ENCODE measurements around the gene SND1.
"Not testable (repeated sequence)": the region's sequence is repeated elsewhere in the genome, so short reads cannot be mapped to it uniquely, and the experiment has no call there.

The SND1 gene

DNA sequence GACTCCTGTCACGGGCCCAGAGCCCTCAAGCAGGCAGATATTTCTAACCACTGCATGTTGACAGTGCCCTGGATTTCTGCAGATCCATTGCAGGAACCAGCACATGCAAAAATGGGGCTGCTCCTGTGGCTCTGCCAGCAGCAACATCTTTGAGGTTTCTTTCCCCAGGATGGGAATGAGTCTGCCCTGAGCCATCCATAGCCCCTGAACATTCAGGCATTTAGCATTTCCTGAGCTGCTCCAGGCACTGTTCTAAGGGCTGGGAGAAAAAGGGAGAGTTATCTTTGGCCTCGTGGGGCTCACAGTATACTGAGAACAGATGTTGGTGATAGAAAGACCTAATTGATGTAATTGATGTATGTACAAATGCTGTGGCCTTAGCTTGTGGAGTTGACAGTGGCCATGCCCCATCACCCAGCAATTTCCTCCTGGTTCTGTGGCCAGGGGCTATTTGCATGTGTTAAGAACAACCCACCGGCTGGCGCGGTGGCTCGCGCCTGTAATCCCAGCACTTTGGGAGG is 445.3 kb downstream of the SND1 start:
- no peak for DNase-seq (ENCODE audit: low read depth, low spot score)

DNA sequence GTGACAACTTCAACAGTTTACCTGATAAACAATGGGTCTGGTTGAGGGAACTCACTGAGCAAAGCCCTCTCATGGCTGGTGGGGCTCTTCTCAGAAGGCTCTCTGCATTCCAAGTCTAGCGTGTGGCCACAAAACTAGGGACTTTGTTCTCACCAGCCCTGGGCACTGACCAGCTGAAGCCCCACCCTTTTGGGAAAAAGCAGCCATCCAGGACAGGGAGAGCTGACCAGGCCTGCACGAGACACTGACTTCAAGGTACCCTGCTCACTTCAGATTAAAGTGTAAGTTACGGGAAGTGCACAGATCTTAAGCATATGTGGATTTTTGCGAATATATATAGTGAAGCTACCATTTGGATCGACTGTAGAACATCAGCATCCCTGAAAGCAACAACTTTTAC is 446.6 kb downstream of the SND1 start:
- DNase-seq (ENCODE audit: low read depth, low spot score), result no peak

DNA sequence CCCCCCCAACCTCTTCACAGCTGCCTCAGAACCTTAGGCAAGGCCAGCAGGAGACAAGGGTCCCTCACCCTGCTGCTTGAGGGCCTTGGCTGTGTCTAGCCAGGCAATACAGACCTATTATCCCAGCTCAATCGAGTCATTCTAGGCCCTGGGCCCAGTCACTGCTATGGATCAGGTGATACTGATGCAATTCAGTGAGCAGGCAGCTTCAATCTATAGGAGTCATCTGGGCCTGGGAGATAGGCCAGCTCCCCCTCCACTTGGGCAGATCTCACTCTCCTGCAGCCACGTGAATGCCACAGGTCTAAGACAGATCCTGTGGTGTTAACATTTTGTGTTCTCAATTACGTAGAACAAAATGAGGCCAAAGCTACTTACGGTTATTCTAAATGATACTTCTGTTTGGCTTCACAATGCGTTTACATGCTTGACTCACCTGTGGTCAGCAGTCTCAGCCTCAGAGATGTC is 447.2 kb downstream of the SND1 start:
- no peak for DNase-seq (ENCODE audit: low read depth, low spot score)

- DNase-seq (ENCODE audit: low read depth, low spot score), result no peak
Measured at GRCh38 chr7:128100225-128100948, 448.4 kb downstream of the SND1 start.

DNA sequence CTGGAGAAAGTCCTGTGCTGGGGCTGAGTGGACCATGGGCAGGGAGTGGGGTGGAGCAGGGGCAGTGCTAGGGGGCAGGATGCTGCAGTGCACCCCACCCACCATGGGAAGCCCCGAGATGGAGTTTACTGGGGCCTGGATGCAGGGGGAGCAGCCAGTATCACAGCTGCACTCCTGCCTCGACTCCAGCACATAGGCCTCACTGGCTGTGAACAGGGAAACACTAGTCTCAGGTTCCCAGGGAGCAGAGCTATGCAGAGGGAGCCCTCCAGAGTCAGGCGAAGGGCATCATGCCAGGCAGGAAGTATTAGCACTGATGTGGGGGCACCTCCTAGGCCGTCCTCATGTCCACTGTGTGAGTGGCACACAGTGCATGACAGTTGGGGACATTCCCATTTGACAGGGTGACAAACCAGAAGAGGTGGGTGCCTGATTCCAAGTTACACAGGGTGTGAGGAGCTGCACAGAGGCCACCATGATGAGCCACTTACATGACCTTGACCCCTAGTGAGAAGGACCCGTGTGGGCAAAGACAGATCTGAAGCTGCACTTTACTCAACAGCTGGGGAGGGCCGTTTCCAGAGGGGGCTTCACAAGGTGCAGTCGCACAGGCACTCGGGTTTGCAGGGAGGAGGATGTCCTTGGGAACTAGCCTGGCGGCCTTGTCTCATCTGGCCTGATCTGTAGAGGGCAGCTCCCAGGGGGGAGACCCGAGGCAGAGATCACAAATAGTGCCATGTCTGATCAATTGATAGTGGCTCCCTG is 449.1 kb downstream of the SND1 start:
- DNase-seq (ENCODE audit: low read depth, low spot score), result no peak

DNA sequence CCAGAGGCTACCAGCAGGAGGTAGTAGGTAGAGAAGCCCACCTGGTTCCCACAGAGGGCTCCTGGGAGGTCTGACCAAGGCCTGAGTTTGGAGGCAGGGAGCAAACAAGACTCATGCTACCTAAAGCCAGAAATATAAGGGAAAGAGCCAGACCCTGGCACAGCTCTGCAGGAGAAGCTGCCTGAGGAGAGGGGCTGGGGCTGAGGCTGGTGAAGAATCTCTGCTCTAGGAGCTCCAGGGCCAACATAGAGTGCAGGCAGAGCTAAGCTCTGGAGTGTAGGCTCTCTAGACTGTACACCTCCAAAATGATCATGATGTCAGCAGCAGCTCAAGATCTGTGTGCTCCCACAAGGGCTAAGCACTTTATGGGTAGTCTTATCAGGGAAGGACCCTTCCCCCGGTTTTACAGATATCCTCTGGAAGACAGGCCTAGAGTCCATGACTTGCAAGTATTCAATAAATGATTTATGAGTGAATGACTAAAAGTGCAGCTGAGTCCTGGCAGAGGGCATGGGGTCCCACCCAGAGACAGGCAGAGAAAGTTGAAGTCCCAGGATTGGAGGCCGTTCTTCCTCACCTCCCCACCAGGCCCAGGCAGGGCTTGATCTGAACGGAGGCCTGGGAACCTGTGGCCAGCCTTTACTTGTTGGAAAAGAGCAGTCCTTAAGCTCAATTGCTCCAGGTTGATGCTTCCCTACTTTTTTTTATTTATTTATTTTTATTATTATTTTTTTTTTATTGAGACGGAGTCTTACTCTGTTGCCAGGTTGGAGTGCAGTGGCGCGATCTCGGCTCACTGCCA is 450.7 kb downstream of the SND1 start:
- no peak for DNase-seq (ENCODE audit: low read depth, low spot score)

DNA sequence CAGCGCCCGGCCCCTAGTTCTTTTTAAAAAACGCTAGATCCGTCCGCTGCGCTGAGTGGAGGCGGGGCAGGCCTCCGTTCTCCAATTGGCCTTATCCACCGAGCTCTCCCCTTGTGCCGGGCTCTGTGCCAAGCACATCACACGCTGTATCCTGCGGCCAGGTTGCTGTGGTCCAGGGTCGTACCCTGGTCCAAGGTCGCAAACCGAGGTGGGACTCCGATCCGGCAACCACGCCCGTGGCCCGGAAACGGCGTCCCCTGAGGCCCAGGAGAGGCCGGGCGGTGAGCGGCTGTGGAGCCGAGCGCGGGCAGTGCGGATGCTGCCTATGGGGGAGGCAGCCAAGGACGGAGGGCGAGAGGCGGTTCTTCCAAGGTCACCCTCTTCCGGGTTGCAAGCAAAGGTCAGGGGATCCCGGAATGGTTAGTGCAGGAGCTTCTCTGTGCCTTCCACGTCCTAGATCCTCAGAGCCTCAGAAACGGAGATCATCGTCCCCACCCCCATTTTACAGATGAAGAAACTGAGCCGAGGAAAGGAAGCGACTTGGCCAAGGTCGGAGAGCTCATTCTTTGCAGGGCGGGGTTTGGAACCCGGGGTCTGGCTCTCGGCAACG is 451.6 kb downstream of the SND1 start:
- no peak for DNase-seq (ENCODE audit: low read depth, low spot score)

- DNase-seq (ENCODE audit: low read depth, low spot score), result no peak
Measured at GRCh38 chr7:128104108-128104742, 452.2 kb downstream of the SND1 start.

DNA sequence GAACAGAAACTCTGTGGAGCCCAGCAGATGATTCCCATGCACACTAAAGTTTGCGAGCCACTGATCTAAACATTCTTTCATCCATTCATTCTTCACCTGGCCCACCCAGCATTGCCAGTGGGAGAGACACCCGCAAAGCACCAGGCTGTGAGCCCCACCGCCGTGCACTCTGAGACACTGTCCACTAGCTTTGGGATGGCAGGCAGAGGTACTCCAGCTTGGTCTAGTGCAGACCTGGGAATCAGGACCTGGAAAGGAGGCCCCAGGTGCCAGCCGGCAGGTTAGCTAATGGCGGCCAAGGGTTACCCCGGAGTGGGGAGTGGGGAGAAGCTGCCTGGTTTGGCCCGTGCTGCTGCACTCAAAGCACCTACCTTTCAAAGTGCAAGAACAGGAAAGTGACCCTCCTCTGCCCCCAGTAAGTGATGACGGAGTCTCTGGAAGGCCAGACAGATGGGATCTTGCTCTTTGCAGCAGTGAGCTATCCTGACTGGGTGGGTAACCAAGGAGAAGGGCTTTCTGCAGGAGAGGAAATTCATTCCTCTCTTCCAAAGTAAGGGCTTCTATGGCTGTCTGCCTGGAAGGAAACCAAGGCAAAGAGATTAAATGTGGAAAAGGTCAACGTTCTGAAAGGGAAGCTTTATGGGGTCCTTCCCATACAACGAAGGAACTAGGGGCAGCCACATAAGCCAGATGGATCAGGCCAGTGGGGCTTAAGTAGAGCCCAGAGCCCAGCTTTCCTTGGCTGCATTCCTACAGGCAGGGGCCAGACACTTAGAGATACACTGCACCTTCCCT is 453.4 kb downstream of the SND1 start:
- DNase-seq (ENCODE audit: low read depth, low spot score), result no peak

DNA sequence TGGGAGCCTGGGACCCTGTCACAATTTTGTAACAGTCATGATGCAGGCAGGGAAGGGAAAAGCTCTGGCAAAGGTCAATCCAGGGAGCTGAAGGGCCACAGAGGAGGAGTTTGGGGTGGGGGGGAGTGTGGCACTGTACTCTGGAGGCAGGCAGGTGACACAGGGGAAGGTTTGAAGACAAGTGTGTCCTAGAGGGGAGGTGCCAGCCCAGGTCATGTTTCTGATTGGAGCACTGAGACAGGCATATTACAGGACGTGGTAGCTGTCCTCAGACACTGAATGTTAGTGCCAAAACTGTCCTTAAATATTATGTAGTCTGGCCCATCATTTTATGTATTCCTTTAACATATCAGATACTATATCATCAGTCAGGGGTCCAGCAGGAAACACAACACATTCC is 454.8 kb downstream of the SND1 start:
- no peak for DNase-seq (ENCODE audit: low read depth, low spot score)

DNA sequence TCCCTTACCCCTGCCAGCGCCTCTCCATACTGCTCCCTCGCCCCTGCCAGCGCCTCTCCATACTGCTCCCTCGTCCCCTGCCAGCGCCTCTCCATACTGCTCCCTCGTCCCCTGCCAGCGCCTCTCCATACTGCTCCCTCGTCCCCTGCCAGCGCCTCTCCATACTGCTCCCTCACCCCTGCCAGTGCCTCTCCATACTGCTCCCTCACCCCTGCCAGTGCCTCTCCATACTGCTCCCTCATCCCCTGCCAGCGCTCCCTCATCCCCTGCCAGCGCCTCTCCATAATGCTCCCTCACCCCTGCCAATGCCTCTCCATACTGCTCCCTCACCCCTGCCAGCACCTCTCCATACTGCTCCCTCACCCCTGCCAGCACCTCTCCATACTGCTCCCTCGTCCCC is 455.5 kb downstream of the SND1 start:
- DNase-seq (ENCODE audit: low read depth, low spot score), result not testable (repeated sequence)

- DNase-seq (ENCODE audit: low read depth, low spot score), result no peak
Measured at GRCh38 chr7:128108129-128108528, 456.1 kb downstream of the SND1 start.

DNA sequence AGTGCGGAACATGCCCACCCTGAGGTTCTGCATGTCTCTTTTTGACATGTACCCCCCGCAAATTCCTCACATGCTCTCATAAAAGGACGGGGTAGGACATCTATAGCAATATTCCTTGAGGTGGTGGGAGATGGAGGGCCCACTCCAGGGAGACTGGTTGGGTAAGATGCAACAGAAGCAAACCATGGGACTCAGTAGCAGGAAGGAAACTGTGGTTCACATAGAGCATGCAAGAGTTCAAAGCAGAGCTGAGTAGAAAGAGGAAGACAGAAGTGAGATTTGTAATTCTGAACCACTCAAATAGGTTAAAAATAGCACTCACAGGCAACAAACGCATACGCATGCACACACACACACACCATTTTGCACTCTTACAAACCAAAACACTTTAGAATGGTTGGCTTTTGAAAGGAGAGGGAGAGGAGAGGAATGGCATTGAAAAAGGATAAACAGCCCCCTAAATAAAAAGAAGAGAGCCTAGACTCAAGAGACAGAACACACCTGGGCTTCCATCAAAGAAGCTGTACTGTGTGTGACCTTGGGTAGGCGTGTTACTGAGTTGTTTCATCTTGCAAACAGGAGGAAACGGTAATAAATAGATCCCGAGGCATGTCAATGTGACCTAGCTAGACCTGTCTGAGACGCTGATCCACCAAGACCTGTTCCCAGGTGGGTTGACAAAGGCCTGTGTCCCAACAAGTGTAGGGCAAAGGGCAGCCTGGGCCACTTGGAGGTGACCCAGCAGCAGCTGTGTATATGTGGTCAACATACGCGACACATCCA is 456.8 kb downstream of the SND1 start:
- DNase-seq (ENCODE audit: low read depth, low spot score), result no peak

DNA sequence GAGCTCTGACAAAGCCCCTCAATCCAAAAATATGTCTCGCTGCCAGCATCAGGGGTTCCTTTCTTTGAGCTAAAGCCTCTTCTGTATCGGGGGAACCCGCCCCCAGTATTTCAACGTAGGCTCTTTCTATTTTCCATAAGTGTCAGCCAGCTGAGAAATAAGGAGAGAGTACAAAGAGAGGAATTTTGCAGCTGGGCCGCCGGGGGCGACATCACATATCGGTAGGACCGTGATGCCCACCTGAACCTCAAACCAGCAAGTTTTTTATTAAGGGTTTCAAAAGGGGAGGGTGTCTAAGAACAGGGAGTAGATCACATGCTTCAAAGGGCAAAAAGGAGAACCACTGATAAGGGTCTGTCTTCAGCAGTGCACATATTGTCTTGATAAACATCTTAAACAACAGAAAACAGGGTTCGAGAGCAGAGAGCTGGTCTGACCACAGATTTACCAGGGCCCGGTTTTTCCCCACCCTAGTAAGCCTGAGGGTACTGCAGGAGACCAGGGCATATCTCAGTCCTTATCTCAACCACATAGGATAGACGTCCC is 457.5 kb downstream of the SND1 start:
- not testable (repeated sequence) for DNase-seq (ENCODE audit: low read depth, low spot score)

DNA sequence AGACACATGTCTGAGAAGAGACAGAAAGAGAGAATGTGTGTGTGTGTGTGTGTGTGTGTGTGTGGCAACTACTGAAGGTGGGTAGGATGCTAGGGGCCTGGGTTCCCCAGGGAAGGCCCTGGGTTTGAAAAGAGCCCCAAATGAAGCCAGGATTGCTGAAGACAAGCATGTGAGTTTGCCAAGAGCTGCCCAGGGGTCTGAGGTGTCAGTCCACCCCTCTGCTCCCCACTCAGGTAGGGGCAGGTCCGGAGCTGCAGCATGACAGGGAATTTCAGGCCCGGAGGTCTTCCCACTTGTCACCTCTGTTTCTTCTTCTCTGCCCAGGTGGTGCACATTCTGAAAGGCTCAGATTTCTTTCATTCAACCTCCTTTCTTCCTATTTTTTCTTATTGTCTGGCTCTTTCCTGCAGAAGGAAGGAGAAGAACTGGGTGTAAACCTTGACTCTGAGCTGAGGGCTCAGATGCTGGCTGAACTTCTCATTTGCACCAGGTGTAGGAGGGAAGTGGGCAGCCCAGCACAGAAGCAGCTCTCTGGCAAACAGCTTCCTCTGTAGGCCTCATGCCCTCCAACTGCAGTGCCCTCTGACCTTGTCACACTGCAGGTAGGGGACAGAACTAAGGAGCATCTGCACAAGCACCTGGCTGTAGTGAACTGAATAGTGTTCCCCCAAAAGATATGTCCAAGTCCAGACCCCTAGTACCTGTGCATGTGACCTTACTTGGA is 458.8 kb downstream of the SND1 start:
- DNase-seq (ENCODE audit: low read depth, low spot score), result no peak

- DNase-seq (ENCODE audit: low read depth, low spot score), result no peak
Measured at GRCh38 chr7:128112018-128112780, 460.2 kb downstream of the SND1 start.

DNA sequence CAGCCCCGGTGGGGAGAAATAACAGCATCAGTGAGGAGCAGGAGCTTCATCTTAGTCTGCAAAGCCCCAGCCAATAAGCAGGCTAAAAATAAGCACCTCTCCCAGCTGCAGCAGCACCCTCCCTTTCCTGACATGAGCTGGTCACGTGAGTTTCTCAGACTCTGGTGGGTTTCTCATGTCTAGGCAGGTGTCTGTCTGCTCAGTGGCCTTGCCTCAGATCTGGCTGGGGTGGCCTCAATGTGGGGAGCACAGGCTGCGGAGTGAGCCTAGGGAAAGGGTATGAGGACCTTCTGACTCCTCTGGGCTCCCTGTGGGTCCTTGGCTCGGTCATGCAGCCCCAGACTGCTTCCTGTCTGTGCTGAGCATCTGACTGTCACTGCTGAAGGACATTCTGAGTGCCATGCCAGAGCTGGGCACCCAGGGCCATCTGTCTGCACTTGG is 460.8 kb downstream of the SND1 start:
- no peak for DNase-seq (ENCODE audit: low read depth, low spot score)

GRCh38 chr7:128113839-128114238 is 461.8 kb downstream of the SND1 start:
- no peak for DNase-seq (ENCODE audit: low read depth, low spot score)
